ENCODE data around the gene GABPB2. TPM values are rescaled to one million over a fixed set of nuclear protein-coding genes. Genes with fewer than 3 reads are reported as not detected.

Gene GABPB2
- total and polyA plus RNA-seq, 2 of the 13 experiments (the other 11 are each of a cell fraction or from before 2014, with no cell fraction given): 0.09 TPM; not detected in 1

- Histone ChIP-seq H2AFZ (ENCODE audit: low read length) (no peak overlapping the region), H3K4me1 (ENCODE audit: insufficient read depth, low read length) (peaks cover 33% of the 10 kb centered on the region), H4K20me1 (ENCODE audit: insufficient read depth, low read length) (no peaks in the 10 kb centered on the region), H3K9ac (ENCODE audit: insufficient read depth, low read depth, low read length) (no peak overlapping the region), H3K4me3 (replicated peaks in 1 of 3; ENCODE audit: insufficient read depth in 1 of 3, low read depth in 2 of 3, low read length in 3 of 3) (no peak overlapping the region), H3K36me3 (replicated peaks in 1 of 2; ENCODE audit: control insufficient read depth in 1 of 2, insufficient read depth in 2 of 2, low read length in 2 of 2) (no peaks in the 10 kb centered on the region), H3K27me3 (ENCODE audit: control insufficient read depth in 1 of 2, insufficient read depth in 2 of 2, low read length in 2 of 2) (no peaks in the 10 kb centered on the region), H3K4me2 (ENCODE audit: low read depth, low read length) (no peak overlapping the region), H3K27ac (ENCODE audit: extremely low read length, insufficient read depth, low read length) (no peak overlapping the region), H3K9me3 (ENCODE audit: low read length) (no peaks in the 10 kb centered on the region), H3K79me2 (ENCODE audit: insufficient read depth, low read length) (no peaks in the 10 kb centered on the region)
- in situ Hi-C loops (cut with HindIII; ENCODE audit: extremely low pct_ligation_motif_present, low pct_unique_long_range_greater_than_20kb) (no loop called here), intact Hi-C loops (cut with micrococcal nuclease; ENCODE audit: unreplicated experiment) (no loop called here)
- DNase-seq (ENCODE audit: low spot score) (no peak), ATAC-seq (no peak), FAIRE-seq (no peak)
- WGBS (ENCODE audit: low lambda C conversion rate): 69% methylated on average over 5 of the region's 5 CpGs
- BruUV-seq (replicated peaks): no TSS peak
- no peak for TF ChIP-seq TARDBP (CRISPR knock-in tag; IDR thresholded peaks at IDR 0.05)
- TF ChIP-seq ZNF33B (CRISPR knock-in tag; IDR thresholded peaks at IDR 0.05): no peak
- TF ChIP-seq ZNF724P (CRISPR knock-in tag; IDR thresholded peaks at IDR 0.05; ENCODE audit: borderline replicate concordance): no peak
- no peak for TF ChIP-seq ZNF331 (CRISPR knock-in tag; IDR thresholded peaks at IDR 0.05)
- TF ChIP-seq CHCHD3 (CRISPR knock-in tag; IDR thresholded peaks at IDR 0.05): no peak
- no peak for TF ChIP-seq KDM5B (CRISPR knock-in tag; IDR thresholded peaks at IDR 0.05; ENCODE audit: borderline replicate concordance)
- no peak for TF ChIP-seq ZNF850 (CRISPR knock-in tag; conservative IDR thresholded peaks at IDR 0.05)
- no peak for TF ChIP-seq DPF2 (CRISPR knock-in tag; IDR thresholded peaks at IDR 0.05; ENCODE audit: borderline replicate concordance, low read depth)
- TF ChIP-seq ZMYM3 (CRISPR knock-in tag; IDR thresholded peaks at IDR 0.05): no peak
- no peak for TF ChIP-seq BORCS8-MEF2B (CRISPR knock-in tag; IDR thresholded peaks at IDR 0.05)
- no peak for TF ChIP-seq ZNF614 (CRISPR knock-in tag; IDR thresholded peaks at IDR 0.05; ENCODE audit: borderline replicate concordance)
- no peak for TF ChIP-seq RNF2 (conservative IDR thresholded peaks at IDR 0.05; ENCODE audit: low read depth)
- TF ChIP-seq DBP (CRISPR knock-in tag; IDR thresholded peaks at IDR 0.05; ENCODE audit: not compliant biosample characterization): no peak
- no peak for TF ChIP-seq ZNF704 (CRISPR knock-in tag; IDR thresholded peaks at IDR 0.05; ENCODE audit: borderline replicate concordance)
- no peak for TF ChIP-seq JUND (CRISPR knock-in tag; IDR thresholded peaks at IDR 0.05)
- ChIA-PET CTCF (ENCODE audit: low intra/inter-chr PET ratio, low total read pairs) (no interaction called here), POLR2A (no interaction called here)
These were observed 73.4 kb downstream of the GABPB2 start for GRCh38 chr1:151143986-151144385.
